HepG2 (cell line): Measurements from ENCODE around the gene OR52N2. TPM values are rescaled to one million over a fixed set of nuclear protein-coding genes. Genes with fewer than 3 reads are reported as not detected.

Source experiments
- ATAC-seq: fragments of 200-7000 bp; cut with Tn5 transposase; 3 replicates; pipeline ENCODE4 v1.9.1; 2020; ENCODE audit warnings: mild to moderate bottlenecking, moderate library complexity
- BruUV-seq: library from RNA; stranded (reverse); fragments of 400-500 nt; replicated peaks from 2 replicates; lab custom pipeline; 2021; lab: Mats Ljungman, UMichigan
- CTCF ChIA-PET: fragments of 300-600 bp; formaldehyde crosslinking; extraction: SDS; loops from one replicate; lab custom pipeline; 2021; ENCODE audit warnings: low total read pairs, inconsistent platforms, low intra/inter-chr PET ratio; lab: Yijun Ruan, JAX
- POLR2A ChIA-PET: fragments of 350-600 bp; sonication (Branson Sonifier 250); formaldehyde crosslinking; loops from one replicate; lab custom pipeline; 2020; ENCODE audit warnings: antibody characterized with exemption, inconsistent platforms; lab: Yijun Ruan, JAX
- DNase-seq: peaks from one replicate; pipeline ENCODE4 v3.0.0-alpha.2; 2015; ENCODE audit warnings: low spot score
- FAIRE-seq: peaks from 3 replicates; lab custom pipeline; 2011; peaks lifted over from hg19 to GRCh38; lab: Jason Lieb, UNC
- H2AFZ ChIP-seq: one replicate; pipeline ENCODE4 v1.6.1; 2011; ENCODE audit warnings: low read length, inconsistent platforms
- H3K27ac ChIP-seq: fragments of 300-600 bp; 3 replicates; pipeline ENCODE4 v1.8.0; 2011; ENCODE audit warnings: mixed run types, mild to moderate bottlenecking, mixed read lengths, low read length, inconsistent platforms; ENCODE audit not compliant: insufficient read depth; ENCODE audit errors: extremely low read length
- H3K27me3 ChIP-seq, 2 experiments: fragments of 200-600 bp in 1 of 2; 2 replicates in 1 of 2; 3 replicates in 1 of 2; pipeline versions ENCODE4 v1.6.0 to v1.8.0; 2011; ENCODE audit warnings: low read length in 2 of 2, mild to moderate bottlenecking in 2 of 2, moderate library complexity in 2 of 2, inconsistent platforms in 1 of 2; ENCODE audit not compliant: insufficient read depth in 2 of 2, control insufficient read depth in 1 of 2
- H3K36me3 ChIP-seq, 2 experiments: fragments of 200-600 bp in 1 of 2; replicated peaks in 1 of 2; 2 replicates in 1 of 2; 3 replicates in 1 of 2; pipeline versions ENCODE4 v1.5.1 to v1.8.0; 2011; ENCODE audit warnings: low read length in 2 of 2, inconsistent platforms in 1 of 2; ENCODE audit not compliant: insufficient read depth in 2 of 2, control insufficient read depth in 1 of 2
- H3K4me1 ChIP-seq: 2 replicates; pipeline ENCODE4 v1.5.1; 2012; ENCODE audit warnings: low read length, inconsistent platforms; ENCODE audit not compliant: insufficient read depth
- H3K4me2 ChIP-seq: 2 replicates; pipeline ENCODE4 v1.6.0; 2011; ENCODE audit warnings: low read depth, low read length, inconsistent platforms
- H3K4me3 ChIP-seq, 3 experiments: fragments of 200-600 bp in 1 of 3; sonication (generic), shearing (Covaris generic) in 1 of 3; replicated peaks in 1 of 3; 2 replicates each; pipeline ENCODE4 v1.5.1; 2011 to 2016; ENCODE audit warnings: low read length in 3 of 3, inconsistent platforms in 2 of 3, low read depth in 2 of 3, mild to moderate bottlenecking in 2 of 3, control low read depth in 1 of 3, mixed read lengths in 1 of 3; ENCODE audit not compliant: insufficient read depth in 1 of 3
- H3K79me2 ChIP-seq: one replicate; pipeline ENCODE4 v1.6.1; 2011; ENCODE audit warnings: low read length, inconsistent platforms; ENCODE audit not compliant: insufficient read depth
- H3K9ac ChIP-seq: 2 replicates; pipeline ENCODE4 v1.6.0; 2011; ENCODE audit warnings: mild to moderate bottlenecking, low read depth, low read length, inconsistent platforms; ENCODE audit not compliant: insufficient read depth
- H3K9me3 ChIP-seq: 2 replicates; pipeline ENCODE4 v1.5.1; 2012; ENCODE audit warnings: mild to moderate bottlenecking, low read length
- H4K20me1 ChIP-seq: 2 replicates; pipeline ENCODE4 v1.6.0; 2011; ENCODE audit warnings: inconsistent platforms, mild to moderate bottlenecking, low read length, moderate library complexity; ENCODE audit not compliant: insufficient read depth
- ARID3A ChIP-seq: IDR thresholded peaks from 2 replicates; pipeline ENCODE4 v1.6.1; 2012; ENCODE audit warnings: low read depth, low read length, improper control_type of control experiment
- ATRX ChIP-seq: sonication (generic); formaldehyde crosslinking; IDR thresholded peaks from 2 replicates; pipeline ENCODE4 v1.4.0; 2020; ENCODE audit warnings: missing genetic modification reagents, borderline replicate concordance
- ELK4 ChIP-seq: sonication (generic); formaldehyde crosslinking; IDR thresholded peaks from 2 replicates; pipeline ENCODE4 v1.9.0; 2021; ENCODE audit warnings: missing genetic modification reagents, borderline replicate concordance
- GATA4 ChIP-seq: sonication (generic); IDR thresholded peaks from 2 replicates; pipeline ENCODE4 v1.6.1; 2016; ENCODE audit warnings: antibody characterized with exemption, low read depth, borderline replicate concordance
- KMT2B ChIP-seq: IDR thresholded peaks from 2 replicates; pipeline ENCODE4 v1.6.1; 2016; ENCODE audit warnings: missing genetic modification reagents, missing compliant biosample characterization
- MATR3 ChIP-seq: sonication (generic); formaldehyde crosslinking; IDR thresholded peaks from 2 replicates; pipeline ENCODE4 v1.4.0; 2020; ENCODE audit warnings: missing genetic modification reagents
- MED8 ChIP-seq: sonication (generic); formaldehyde crosslinking; IDR thresholded peaks from 2 replicates; pipeline ENCODE4 v1.8.1; 2023; ENCODE audit warnings: mild to moderate bottlenecking, missing genetic modification reagents; ENCODE audit not compliant: insufficient replicate concordance
- MTF2 ChIP-seq: sonication (generic); formaldehyde crosslinking; IDR thresholded peaks from 2 replicates; pipeline ENCODE4 v1.5.0; 2020; ENCODE audit warnings: missing genetic modification reagents, borderline replicate concordance
- POLR2AphosphoS5 ChIP-seq: IDR thresholded peaks from 2 replicates; pipeline ENCODE4 v1.6.1; 2012; ENCODE audit warnings: low read depth, low read length
- TARDBP ChIP-seq: sonication (generic); formaldehyde crosslinking; IDR thresholded peaks from 2 replicates; pipeline ENCODE4 v1.8.0; 2022; ENCODE audit warnings: mild to moderate bottlenecking, missing genetic modification reagents
- TOE1 ChIP-seq: sonication (generic); formaldehyde crosslinking; IDR thresholded peaks from 2 replicates; pipeline ENCODE4 v1.4.0; 2020; ENCODE audit warnings: mild to moderate bottlenecking, missing genetic modification reagents
- ZFYVE20 ChIP-seq: sonication (generic); formaldehyde crosslinking; IDR thresholded peaks from 2 replicates; pipeline ENCODE4 v1.8.0; 2023; ENCODE audit warnings: low read depth, mild to moderate bottlenecking, moderate library complexity, missing genetic modification reagents, borderline replicate concordance
- ZMAT5 ChIP-seq: sonication (generic); formaldehyde crosslinking; IDR thresholded peaks from 2 replicates; pipeline ENCODE4 v1.5.0; 2020; ENCODE audit warnings: mild to moderate bottlenecking, low read depth, missing genetic modification reagents, borderline replicate concordance
- ZNF124 ChIP-seq: sonication (generic); formaldehyde crosslinking; IDR thresholded peaks from 2 replicates; pipeline ENCODE4 v1.4.0; 2020; ENCODE audit warnings: missing genetic modification reagents
- ZNF17 ChIP-seq: sonication (generic); formaldehyde crosslinking; IDR thresholded peaks from 2 replicates; pipeline ENCODE4 v1.5.0; 2020; ENCODE audit warnings: mild to moderate bottlenecking, missing genetic modification reagents
- ZNF253 ChIP-seq: sonication (generic); formaldehyde crosslinking; IDR thresholded peaks from 2 replicates; pipeline ENCODE4 v1.8.0; 2022; ENCODE audit warnings: mild to moderate bottlenecking, missing genetic modification reagents, borderline replicate concordance
- ZNF333 ChIP-seq: sonication (generic); formaldehyde crosslinking; IDR thresholded peaks from 2 replicates; pipeline ENCODE4 v1.4.0; 2020; ENCODE audit warnings: mild to moderate bottlenecking, missing genetic modification reagents, borderline replicate concordance
- ZNF564 ChIP-seq: sonication (generic); formaldehyde crosslinking; IDR thresholded peaks from 2 replicates; pipeline ENCODE4 v1.8.1; 2023; ENCODE audit warnings: mild to moderate bottlenecking, missing genetic modification reagents
- ZNF775 ChIP-seq: sonication (generic); formaldehyde crosslinking; IDR thresholded peaks from 2 replicates; pipeline ENCODE4 v1.4.0; 2020; ENCODE audit warnings: missing genetic modification reagents, mild to moderate bottlenecking, moderate library complexity, borderline replicate concordance
- WGBS: methylation state at CpG from one replicate; pipeline ENCODE4 v1.1.6; 2017; ENCODE audit warnings: low lambda C conversion rate; 5-methylcytosine and 5-hydroxymethylcytosine counted together
- in situ Hi-C: cut with HindIII; loops from 2 replicates; pipeline ENCODE4 v1.10.0; 2017; ENCODE audit warnings: low pct_unique_long_range_greater_than_20kb; ENCODE audit not compliant: extremely low pct_ligation_motif_present
- intact Hi-C: fragments of 100-400 bp; cut with micrococcal nuclease; formaldehyde crosslinking; loops from one replicate; pipeline ENCODE4 v1.10.0; 2022; ENCODE audit not compliant: unreplicated experiment
- polyA plus RNA-seq, 8 experiments: library from polyadenylated mRNA; depleted of rRNA in 3 of 8; stranded (reverse) in 7 of 8; unstranded in 1 of 8; fragments of >200 nt; fragmentation: Illumina TruSeq in 4 of 8; extraction: Trizol in 4 of 8; gene quantifications; 2 replicates each; pipeline versions ENCODE4 v1.2.1 to v1.2.3, GENCODE V29; 2011 to 2016; ENCODE audit warnings: low read depth in 4 of 8, missing spikeins in 1 of 8, mixed read lengths in 1 of 8; ENCODE audit not compliant: insufficient read depth in 1 of 8
- total RNA-seq, 5 experiments: library from RNA; depleted of rRNA; stranded (reverse); fragments of >200 nt; fragmentation: Illumina TruSeq; extraction: Trizol; gene quantifications; 2 replicates each; pipeline ENCODE4 v1.2.3, GENCODE V29; 2016; ENCODE audit warnings: low read depth in 1 of 5

Gene OR52N2
- total and polyA plus RNA-seq, 2 of the 13 experiments (the other 11 are each of a cell fraction or from before 2014, with no cell fraction given) = not detected

- TF ChIP-seq ZNF17 (CRISPR knock-in tag) = no peak
- no peak for TF ChIP-seq ZNF775 (CRISPR knock-in tag)
- no peak for TF ChIP-seq ZNF564 (CRISPR knock-in tag)
- no peak for TF ChIP-seq KMT2B
- no peak for TF ChIP-seq MTF2
- no peak for TF ChIP-seq ZFYVE20 (CRISPR knock-in tag)
- no peak for TF ChIP-seq ARID3A
- TF ChIP-seq ZNF333 (CRISPR knock-in tag) = no peak
- no peak for TF ChIP-seq ZMAT5 (CRISPR knock-in tag)
- TF ChIP-seq POLR2AphosphoS5 = no peak
- no peak for TF ChIP-seq TOE1
- TF ChIP-seq MATR3 (CRISPR knock-in tag) = no peak
- TF ChIP-seq TARDBP (CRISPR knock-in tag) = no peak
- no peak for TF ChIP-seq ATRX (CRISPR knock-in tag)
- TF ChIP-seq ZNF253 = no peak
- TF ChIP-seq ZNF124 (CRISPR knock-in tag) = no peak
- no peak for TF ChIP-seq MED8 (CRISPR knock-in tag)
- no peak for TF ChIP-seq GATA4
- TF ChIP-seq ELK4 (CRISPR knock-in tag) = no peak
- DNase-seq (no peak), ATAC-seq (no peak), FAIRE-seq (no peak)
- Histone ChIP-seq H3K4me2 (no peak overlapping the region), H3K79me2 (no peaks in the 10 kb centered on the region), H3K27me3 (peaks cover 0 to 16% of the 10 kb centered on the region in 2 experiments; a peak in 1 of 5 replicates), H3K9me3 (no peaks in the 10 kb centered on the region), H3K27ac (no peak overlapping the region), H3K9ac (no peak overlapping the region), H3K36me3 (no peaks in the 10 kb centered on the region), H2AFZ (no peak overlapping the region), H3K4me3 (no peak overlapping the region), H3K4me1 (no peaks in the 10 kb centered on the region), H4K20me1 (no peaks in the 10 kb centered on the region)
- POLR2A ChIA-PET = no interaction called here
- CTCF ChIA-PET = no interaction called here
- WGBS = 13% methylated on average over 2 of the region's 2 CpGs
- in situ Hi-C loops = no loop called here
- no TSS peak for BruUV-seq
- intact Hi-C loops = no loop called here
Observed at GRCh38 chr11:5833446-5833845, 24.7 kb downstream of the OR52N2 start.
